ENCODE results near the gene XDH. TPM values are rescaled to one million over a fixed set of nuclear protein-coding genes. Genes with fewer than 3 reads are reported as not detected.

XDH gene
- polyA plus RNA-seq, 3 donors, result 0.14 to 0.62 (median 0.31) TPM

Other genes with a start within 250 kb of the XDH start
- gene CAPN14, start 197.2 kb downstream of the XDH start, polyA plus RNA-seq (ENCODE audit: insufficient read length in 3 of 3), result under 1 TPM; 0.07 to 0.18 (median 0.13) TPM
- gene EHD3, start 180.6 kb downstream of the XDH start, polyA plus RNA-seq (ENCODE audit: insufficient read length in 3 of 3), result 10 to 100 TPM; 21.8 to 31.5 (median 29.1) TPM
- gene SRD5A2, start 166.2 kb upstream of the XDH start, polyA plus RNA-seq (ENCODE audit: insufficient read length in 3 of 3), result under 1 TPM; 0.06 to 0.10 (median 0.08) TPM